Choroid plexus epithelial cell (primary cell): Measurements from ENCODE around the gene TIGD6.
A peak's percentile ranks its signal among the peaks of the same experiment; 100 is the strongest.

Source experiments
- DNase-seq: peaks from one replicate; pipeline ENCODE4 v3.0.0-alpha.2; 2010; ENCODE audit warnings: low read depth
- H3K4me3 ChIP-seq: 2 replicates; pipeline ENCODE4 v1.5.1; 2011; ENCODE audit warnings: low read depth, mild to moderate bottlenecking, control low read depth, low read length, moderate library complexity
- TF ChIP-seq, protein P1 (sequence below): conservative IDR thresholded peaks from 2 replicates; pipeline ENCODE4 v1.5.1; 2011; ENCODE audit warnings: low read depth, mild to moderate bottlenecking, control low read depth, inconsistent platforms, low read length, moderate library complexity

The TIGD6 gene

DNA sequence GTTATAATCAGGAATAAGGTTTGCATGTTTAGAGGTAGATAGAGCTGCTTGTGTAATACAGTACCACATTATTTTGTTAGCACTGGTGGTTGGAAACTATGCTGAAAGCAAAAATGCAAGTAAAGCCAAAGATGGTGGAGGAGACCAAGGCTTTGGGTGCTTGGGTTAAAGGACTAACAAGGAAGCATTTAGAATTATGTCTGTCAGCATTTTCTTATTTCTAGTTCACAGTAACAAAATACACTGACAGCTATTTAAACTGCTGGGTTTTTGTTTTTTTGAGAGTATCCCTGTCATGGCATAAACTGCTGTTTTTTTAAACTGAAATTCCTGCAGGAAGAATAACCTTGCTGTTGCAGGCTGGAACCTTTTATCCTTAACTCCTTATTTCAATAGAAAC is 6.6 kb upstream of the TIGD6 start:
- H3K4me3 ChIP-seq: no peak overlapping the region
- TF ChIP-seq, protein P1, sequence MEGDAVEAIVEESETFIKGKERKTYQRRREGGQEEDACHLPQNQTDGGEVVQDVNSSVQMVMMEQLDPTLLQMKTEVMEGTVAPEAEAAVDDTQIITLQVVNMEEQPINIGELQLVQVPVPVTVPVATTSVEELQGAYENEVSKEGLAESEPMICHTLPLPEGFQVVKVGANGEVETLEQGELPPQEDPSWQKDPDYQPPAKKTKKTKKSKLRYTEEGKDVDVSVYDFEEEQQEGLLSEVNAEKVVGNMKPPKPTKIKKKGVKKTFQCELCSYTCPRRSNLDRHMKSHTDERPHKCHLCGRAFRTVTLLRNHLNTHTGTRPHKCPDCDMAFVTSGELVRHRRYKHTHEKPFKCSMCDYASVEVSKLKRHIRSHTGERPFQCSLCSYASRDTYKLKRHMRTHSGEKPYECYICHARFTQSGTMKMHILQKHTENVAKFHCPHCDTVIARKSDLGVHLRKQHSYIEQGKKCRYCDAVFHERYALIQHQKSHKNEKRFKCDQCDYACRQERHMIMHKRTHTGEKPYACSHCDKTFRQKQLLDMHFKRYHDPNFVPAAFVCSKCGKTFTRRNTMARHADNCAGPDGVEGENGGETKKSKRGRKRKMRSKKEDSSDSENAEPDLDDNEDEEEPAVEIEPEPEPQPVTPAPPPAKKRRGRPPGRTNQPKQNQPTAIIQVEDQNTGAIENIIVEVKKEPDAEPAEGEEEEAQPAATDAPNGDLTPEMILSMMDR: no peak
- no peak for DNase-seq

DNA sequence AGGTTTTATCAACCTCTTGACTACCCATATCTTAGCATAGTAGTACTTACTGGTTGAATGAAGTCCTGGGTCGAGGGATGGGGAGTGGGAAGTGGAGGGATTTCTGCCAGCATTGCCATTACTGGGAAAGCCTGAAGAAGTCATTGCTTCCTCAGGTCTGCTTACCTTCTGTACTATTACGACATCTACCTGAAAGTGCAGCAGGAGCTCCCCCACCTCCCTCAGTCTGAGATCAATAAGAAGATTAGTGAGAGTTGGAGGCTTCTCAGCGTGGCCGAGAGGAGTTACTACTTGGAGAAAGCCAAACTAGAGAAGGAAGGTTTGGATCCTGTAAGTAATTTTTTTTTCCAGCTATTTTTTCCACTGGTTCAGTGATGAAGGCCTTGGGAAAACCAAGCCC is 5.9 kb upstream of the TIGD6 start:
- no peak overlapping the region for H3K4me3 ChIP-seq
- no peak for DNase-seq
- TF ChIP-seq, protein P1: no peak

GRCh38 chr5:150001660-150002486 is 1.4 kb upstream of the TIGD6 start:
- H3K4me3 ChIP-seq: peak overlapping the region; percentile 99
- TF ChIP-seq, protein P1: peak; percentile 78
- DNase-seq: peak; percentile 82

GRCh38 chr5:150000990-150001659 is 671 bp upstream of the TIGD6 start:
- peak; percentile 65 for DNase-seq
- H3K4me3 ChIP-seq: peak overlapping the region; percentile 99
- TF ChIP-seq, protein P1: no peak

DNA sequence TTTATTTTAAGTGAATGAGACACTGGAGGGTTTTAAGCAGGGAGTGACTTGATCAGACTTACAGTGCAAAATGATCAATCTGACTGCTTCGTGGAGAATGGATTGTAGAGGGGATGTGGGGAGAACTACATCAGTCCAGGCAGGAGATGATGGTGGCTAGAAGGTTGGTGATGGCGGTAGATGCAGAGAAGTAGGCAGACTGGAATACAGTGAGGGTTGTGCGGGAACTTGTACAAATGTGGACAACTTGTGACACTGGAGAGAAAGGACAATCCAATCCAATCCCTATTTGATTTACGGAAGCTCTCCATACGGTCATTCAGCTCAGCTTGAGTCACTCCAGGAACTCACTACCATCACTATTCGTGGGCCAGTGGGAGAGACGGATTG is 593 bp downstream of the TIGD6 start:
- TF ChIP-seq, protein P1: no peak
- H3K4me3 ChIP-seq: peak overlapping the region; percentile 99
- no peak for DNase-seq

DNA sequence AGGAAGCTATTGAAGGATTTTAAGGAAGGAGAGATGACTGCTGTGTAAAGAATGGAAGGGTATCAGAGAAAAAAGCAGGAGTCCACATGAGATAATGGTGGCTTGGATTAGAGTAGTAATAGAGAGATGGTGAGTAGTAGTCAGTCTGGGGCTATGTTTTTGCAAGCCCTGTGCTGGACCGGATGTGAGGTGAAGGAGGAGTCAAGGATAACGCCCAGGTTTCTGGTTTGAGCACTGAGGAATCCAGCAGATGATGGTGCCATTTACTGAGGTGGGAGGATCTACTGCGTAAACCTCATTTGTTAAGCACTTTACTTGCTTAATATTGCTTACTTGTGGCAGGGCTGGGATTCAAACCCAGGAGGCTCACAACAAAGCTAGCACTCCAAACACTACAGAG is 1.1 kb downstream of the TIGD6 start:
- DNase-seq: no peak
- H3K4me3 ChIP-seq: peak overlapping the region; percentile 99
- TF ChIP-seq, protein P1: no peak
